ENCODE results near the gene KRT28.
"Not testable (repeated sequence)": the region's sequence is repeated elsewhere in the genome, so short reads cannot be mapped to it uniquely, and the experiment has no call there.

KRT28 gene

GRCh38 chr17:40818343-40818732 is 18.6 kb upstream of the KRT28 start:
- no peak for TF ChIP-seq CTCF (conservative IDR thresholded peaks at IDR 0.05)
- H3K27ac ChIP-seq, result peak overlapping the region; percentile 79

GRCh38 chr17:40817103-40817682 is 17.4 kb upstream of the KRT28 start:
- TF ChIP-seq CTCF (conservative IDR thresholded peaks at IDR 0.05), result no peak
- H3K27ac ChIP-seq, result no peak overlapping the region

GRCh38 chr17:40816569-40816968 is 16.8 kb upstream of the KRT28 start:
- no peak overlapping the region for H3K27ac ChIP-seq
- no peak for TF ChIP-seq CTCF (conservative IDR thresholded peaks at IDR 0.05)

GRCh38 chr17:40815381-40815780 is 15.6 kb upstream of the KRT28 start:
- TF ChIP-seq CTCF (conservative IDR thresholded peaks at IDR 0.05), result no peak
- no peak overlapping the region for H3K27ac ChIP-seq

- not testable (repeated sequence) for H3K27ac ChIP-seq
Measured at GRCh38 chr17:40814657-40815056, 14.9 kb upstream of the KRT28 start.

GRCh38 chr17:40813804-40814203 is 14.0 kb upstream of the KRT28 start:
- no peak overlapping the region for H3K27ac ChIP-seq
- no peak for TF ChIP-seq CTCF (conservative IDR thresholded peaks at IDR 0.05)

- TF ChIP-seq CTCF (conservative IDR thresholded peaks at IDR 0.05), result no peak
- H3K27ac ChIP-seq, result no peak overlapping the region
Measured at GRCh38 chr17:40812639-40813038, 12.9 kb upstream of the KRT28 start.

- no peak overlapping the region for H3K27ac ChIP-seq
- TF ChIP-seq CTCF (conservative IDR thresholded peaks at IDR 0.05), result no peak
Measured at GRCh38 chr17:40810494-40810893, 10.7 kb upstream of the KRT28 start.

Data from VCaP (cell line).